ENCODE measurements around the gene SGCA. TPM values are rescaled to one million over a fixed set of nuclear protein-coding genes. Genes with fewer than 3 reads are reported as not detected.

SGCA gene
- total RNA-seq, 2 donors from 2014 or later, result not detected

Other genes starting within 250 kb of the SGCA start
- under 1 TPM; 0.39 to 0.61 TPM for gene DLX4, start 196.8 kb upstream of the SGCA start, total RNA-seq
- not detected for gene DLX3, start 170.8 kb upstream of the SGCA start, total RNA-seq
- gene ITGA3, start 109.9 kb upstream of the SGCA start, total RNA-seq, result 10 to 100 TPM in 1 of 2 donors, 1 to 10 TPM in 1; 5.3 to 22.2 TPM
- gene PDK2, start 70.7 kb upstream of the SGCA start, total RNA-seq, result 10 to 100 TPM; 10.0 to 15.2 TPM
- gene SAMD14, start 35.8 kb upstream of the SGCA start, total RNA-seq, result 1 to 10 TPM in 1 of 2 donors, under 1 TPM in 1; 0.84 to 6.9 TPM
- gene PPP1R9B, start 15.3 kb upstream of the SGCA start, total RNA-seq, result 10 to 100 TPM; 73.6 to 89.2 TPM
- gene COL1A1, start 35.6 kb downstream of the SGCA start, total RNA-seq, result 1 to 10 TPM in 1 of 2 donors, under 1 TPM in 1; 0.37 to 1.9 TPM
- under 1 TPM in 1 of 2 donors, not detected in 1; 0.16 TPM for gene TMEM92, start 108.5 kb downstream of the SGCA start, total RNA-seq
- 10 to 100 TPM; 38.5 to 95.1 TPM for gene XYLT2, start 180.1 kb downstream of the SGCA start, total RNA-seq
- gene MRPL27, start 207.2 kb downstream of the SGCA start, total RNA-seq, result 100 to 1,000 TPM in 1 of 2 donors, 10 to 100 TPM in 1; 63.3 to 109 TPM
- 10 to 100 TPM; 20.8 to 48.7 TPM for gene EME1, start 207.2 kb downstream of the SGCA start, total RNA-seq
- 100 to 1,000 TPM in 1 of 2 donors, 10 to 100 TPM in 1; 37.1 to 101 TPM for gene LRRC59, start 231.5 kb downstream of the SGCA start, total RNA-seq

Measured in activated T-helper 17 cell treated with anti-CD3 and anti-CD28 coated beads, Interleukin-2, amount 50 U/mL, for 72 hours (primary cell).